HepG2 (cell line): ENCODE measurements around the gene SIN3A. TPM values are rescaled to one million over a fixed set of nuclear protein-coding genes. Genes with fewer than 3 reads are reported as not detected.

Source experiments
- ATAC-seq: fragments of 200-7000 bp; cut with Tn5 transposase; 3 replicates; pipeline ENCODE4 v1.9.1; 2020; ENCODE audit warnings: mild to moderate bottlenecking, moderate library complexity
- BruUV-seq: library from RNA; stranded (reverse); fragments of 400-500 nt; replicated peaks from 2 replicates; lab custom pipeline; 2021; lab: Mats Ljungman, UMichigan
- CTCF ChIA-PET: fragments of 300-600 bp; formaldehyde crosslinking; extraction: SDS; loops from one replicate; lab custom pipeline; 2021; ENCODE audit warnings: low total read pairs, inconsistent platforms, low intra/inter-chr PET ratio; lab: Yijun Ruan, JAX
- POLR2A ChIA-PET: fragments of 350-600 bp; sonication (Branson Sonifier 250); formaldehyde crosslinking; loops from one replicate; lab custom pipeline; 2020; ENCODE audit warnings: antibody characterized with exemption, inconsistent platforms; lab: Yijun Ruan, JAX
- DNase-seq: peaks from one replicate; pipeline ENCODE4 v3.0.0-alpha.2; 2015; ENCODE audit warnings: low spot score
- FAIRE-seq: peaks from 3 replicates; lab custom pipeline; 2011; peaks lifted over from hg19 to GRCh38; lab: Jason Lieb, UNC
- H2AFZ ChIP-seq: one replicate; pipeline ENCODE4 v1.6.1; 2011; ENCODE audit warnings: low read length, inconsistent platforms
- H3K27ac ChIP-seq: fragments of 300-600 bp; 3 replicates; pipeline ENCODE4 v1.8.0; 2011; ENCODE audit warnings: mixed run types, mild to moderate bottlenecking, mixed read lengths, low read length, inconsistent platforms; ENCODE audit not compliant: insufficient read depth; ENCODE audit errors: extremely low read length
- H3K27me3 ChIP-seq, 2 experiments: fragments of 200-600 bp in 1 of 2; 2 replicates in 1 of 2; 3 replicates in 1 of 2; pipeline versions ENCODE4 v1.6.0 to v1.8.0; 2011; ENCODE audit warnings: low read length in 2 of 2, mild to moderate bottlenecking in 2 of 2, moderate library complexity in 2 of 2, inconsistent platforms in 1 of 2; ENCODE audit not compliant: insufficient read depth in 2 of 2, control insufficient read depth in 1 of 2
- H3K36me3 ChIP-seq, 2 experiments: fragments of 200-600 bp in 1 of 2; replicated peaks in 1 of 2; 2 replicates in 1 of 2; 3 replicates in 1 of 2; pipeline versions ENCODE4 v1.5.1 to v1.8.0; 2011; ENCODE audit warnings: low read length in 2 of 2, inconsistent platforms in 1 of 2; ENCODE audit not compliant: insufficient read depth in 2 of 2, control insufficient read depth in 1 of 2
- H3K4me1 ChIP-seq: 2 replicates; pipeline ENCODE4 v1.5.1; 2012; ENCODE audit warnings: low read length, inconsistent platforms; ENCODE audit not compliant: insufficient read depth
- H3K4me2 ChIP-seq: 2 replicates; pipeline ENCODE4 v1.6.0; 2011; ENCODE audit warnings: low read depth, low read length, inconsistent platforms
- H3K4me3 ChIP-seq, 3 experiments: fragments of 200-600 bp in 1 of 3; sonication (generic), shearing (Covaris generic) in 1 of 3; replicated peaks in 1 of 3; 2 replicates each; pipeline ENCODE4 v1.5.1; 2011 to 2016; ENCODE audit warnings: low read length in 3 of 3, inconsistent platforms in 2 of 3, low read depth in 2 of 3, mild to moderate bottlenecking in 2 of 3, control low read depth in 1 of 3, mixed read lengths in 1 of 3; ENCODE audit not compliant: insufficient read depth in 1 of 3
- H3K79me2 ChIP-seq: one replicate; pipeline ENCODE4 v1.6.1; 2011; ENCODE audit warnings: low read length, inconsistent platforms; ENCODE audit not compliant: insufficient read depth
- H3K9ac ChIP-seq: 2 replicates; pipeline ENCODE4 v1.6.0; 2011; ENCODE audit warnings: mild to moderate bottlenecking, low read depth, low read length, inconsistent platforms; ENCODE audit not compliant: insufficient read depth
- H3K9me3 ChIP-seq: 2 replicates; pipeline ENCODE4 v1.5.1; 2012; ENCODE audit warnings: mild to moderate bottlenecking, low read length
- H4K20me1 ChIP-seq: 2 replicates; pipeline ENCODE4 v1.6.0; 2011; ENCODE audit warnings: inconsistent platforms, mild to moderate bottlenecking, low read length, moderate library complexity; ENCODE audit not compliant: insufficient read depth
- ATRX ChIP-seq: sonication (generic); formaldehyde crosslinking; IDR thresholded peaks from 2 replicates; pipeline ENCODE4 v1.4.0; 2020; ENCODE audit warnings: missing genetic modification reagents, borderline replicate concordance
- CCDC6 ChIP-seq: sonication (generic); formaldehyde crosslinking; IDR thresholded peaks from 2 replicates; pipeline ENCODE4 v1.8.1; 2022; ENCODE audit warnings: mild to moderate bottlenecking, missing genetic modification reagents, moderate library complexity
- DMAP1 ChIP-seq: IDR thresholded peaks from 2 replicates; pipeline ENCODE4 v1.6.1; 2016
- FOXJ3 ChIP-seq: sonication (generic); formaldehyde crosslinking; IDR thresholded peaks from 2 replicates; pipeline ENCODE4 v1.4.0; 2020; ENCODE audit warnings: missing genetic modification reagents, mild to moderate bottlenecking, borderline replicate concordance
- HMGXB4 ChIP-seq, 2 experiments: sonication (generic) in 1 of 2; formaldehyde crosslinking in 1 of 2; IDR thresholded peaks; 2 replicates each; pipeline versions ENCODE4 v1.4.0 to v1.6.1; 2018 to 2020; ENCODE audit warnings: missing genetic modification reagents in 2 of 2, borderline replicate concordance in 1 of 2, low read depth in 1 of 2, mild to moderate bottlenecking in 1 of 2, missing biosample characterization in 1 of 2
- MED1 ChIP-seq: sonication (generic); formaldehyde crosslinking; IDR thresholded peaks from 2 replicates; pipeline ENCODE4 v1.4.0; 2020; ENCODE audit warnings: missing genetic modification reagents
- MNT ChIP-seq: fragments of 450-650 bp; IDR thresholded peaks from 2 replicates; pipeline ENCODE4 v1.6.1; 2016
- NR1H2 ChIP-seq: sonication (generic); formaldehyde crosslinking; IDR thresholded peaks from 2 replicates; pipeline ENCODE4 v1.8.1; 2022; ENCODE audit warnings: low read depth, missing genetic modification reagents, borderline replicate concordance
- PCBP2 ChIP-seq: fragments of 200-400 bp; formaldehyde crosslinking; optimal IDR thresholded peaks from 2 replicates; pipeline ENCODE3; 2018; ENCODE audit warnings: low read length, low read depth; ENCODE audit not compliant: poor library complexity, severe bottlenecking
- PREB ChIP-seq: sonication (generic); formaldehyde crosslinking; IDR thresholded peaks from 2 replicates; pipeline ENCODE4 v1.4.0; 2020; ENCODE audit warnings: missing genetic modification reagents
- TBP ChIP-seq: sonication (generic); formaldehyde crosslinking; IDR thresholded peaks from 2 replicates; pipeline ENCODE4 v1.5.0; 2020; ENCODE audit warnings: missing genetic modification reagents
- ZBTB33 ChIP-seq: sonication (generic); formaldehyde crosslinking; IDR thresholded peaks from 2 replicates; pipeline ENCODE4 v1.4.0; 2020; ENCODE audit warnings: missing genetic modification reagents
- ZFP90 ChIP-seq: sonication (generic); formaldehyde crosslinking; IDR thresholded peaks from 2 replicates; pipeline ENCODE4 v1.8.0; 2022; ENCODE audit warnings: missing genetic modification reagents, mild to moderate bottlenecking, inconsistent platforms, borderline replicate concordance
- ZNF816 ChIP-seq: sonication (generic); formaldehyde crosslinking; IDR thresholded peaks from 2 replicates; pipeline ENCODE4 v1.8.0; 2022; ENCODE audit warnings: missing genetic modification reagents, mild to moderate bottlenecking, borderline replicate concordance
- WGBS: methylation state at CpG from one replicate; pipeline ENCODE4 v1.1.6; 2017; ENCODE audit warnings: low lambda C conversion rate; 5-methylcytosine and 5-hydroxymethylcytosine counted together
- in situ Hi-C: cut with HindIII; loops from 2 replicates; pipeline ENCODE4 v1.10.0; 2017; ENCODE audit warnings: low pct_unique_long_range_greater_than_20kb; ENCODE audit not compliant: extremely low pct_ligation_motif_present
- intact Hi-C: fragments of 100-400 bp; cut with micrococcal nuclease; formaldehyde crosslinking; loops from one replicate; pipeline ENCODE4 v1.10.0; 2022; ENCODE audit not compliant: unreplicated experiment
- polyA plus RNA-seq, 8 experiments: library from polyadenylated mRNA; depleted of rRNA in 3 of 8; stranded (reverse) in 7 of 8; unstranded in 1 of 8; fragments of >200 nt; fragmentation: Illumina TruSeq in 4 of 8; extraction: Trizol in 4 of 8; gene quantifications; 2 replicates each; pipeline versions ENCODE4 v1.2.1 to v1.2.3, GENCODE V29; 2011 to 2016; ENCODE audit warnings: low read depth in 4 of 8, missing spikeins in 1 of 8, mixed read lengths in 1 of 8; ENCODE audit not compliant: insufficient read depth in 1 of 8
- total RNA-seq, 5 experiments: library from RNA; depleted of rRNA; stranded (reverse); fragments of >200 nt; fragmentation: Illumina TruSeq; extraction: Trizol; gene quantifications; 2 replicates each; pipeline ENCODE4 v1.2.3, GENCODE V29; 2016; ENCODE audit warnings: low read depth in 1 of 5

SIN3A gene
- total and polyA plus RNA-seq, 2 of the 13 experiments (the other 11 are each of a cell fraction or from before 2014, with no cell fraction given): 16.1 to 28.1 TPM

GRCh38 chr15:75453703-75454470, 2.4 kb upstream of the SIN3A start:
- H3K9ac ChIP-seq: peak overlapping the region; percentile 90
- 1% methylated on average over 22 of the region's 57 CpGs for WGBS
- in situ Hi-C loops: loop anchor here (5.0 kb wide), 1 partner anchor 87 kb away; the partner anchor contains the start of gene MAN2C1
- peak overlapping the region; percentile 91 to 93 (median 93) for H3K4me3 ChIP-seq
- H3K27me3 ChIP-seq: no peaks in the 10 kb centered on the region; a peak in 1 of 5 replicates
- ChIA-PET CTCF (no interaction called here), POLR2A (interaction anchor here (0.5 to 7.8 kb wide), 15 partner anchors 8 to 450 kb away, joined by 3 to 185 read pairs (median 4); partner anchors contain the start of genes FBXO22, IMP3, MAN2C1 and PTPN9)
- no TSS peak for BruUV-seq
- H2AFZ ChIP-seq: no peak overlapping the region
- H3K4me2 ChIP-seq: peak overlapping the region; percentile 98
- peaks cover 23% of the 10 kb centered on the region for H4K20me1 ChIP-seq
- FAIRE-seq (peak; percentile 95), DNase-seq (peak; percentile 100), ATAC-seq (peak; percentile 38)
- no peaks in the 10 kb centered on the region for H3K36me3 ChIP-seq
- peak overlapping the region; percentile 94 for H3K27ac ChIP-seq
- H3K79me2 ChIP-seq: peaks cover 24% of the 10 kb centered on the region
- H3K9me3 ChIP-seq: no peaks in the 10 kb centered on the region
- intact Hi-C loops: loop anchor here (5.0 kb wide), 2 partner anchors 87 to 173 kb away; partner anchors contain the start of genes MAN2C1 and SNUPN
- H3K4me1 ChIP-seq: peaks cover 37% of the 10 kb centered on the region
- TF ChIP-seq PCBP2: no peak
- TF ChIP-seq TBP (CRISPR knock-in tag): no peak
- peak; percentile 50 to 83; a peak in 3 of 4 replicates for TF ChIP-seq HMGXB4 (CRISPR knock-in tag; IDR thresholded peaks at IDR 0.05; ENCODE audit: borderline replicate concordance in 1 of 2, low read depth in 1 of 2)
- peak; percentile 32; the same call in 1 of the 2 replicates for TF ChIP-seq FOXJ3
- TF ChIP-seq MNT: peak; percentile 46
- TF ChIP-seq MED1 (CRISPR knock-in tag): 0 out of 2 replicates have a peak, but pooled peaks have one; percentile 6
- TF ChIP-seq ZBTB33: no peak
- no peak; the same call in 1 of the 2 replicates for TF ChIP-seq ZFP90
- peak; percentile 91 for TF ChIP-seq DMAP1
- no peak for TF ChIP-seq NR1H2 (CRISPR knock-in tag)
- peak; percentile 12; the same call in 1 of the 2 replicates for TF ChIP-seq CCDC6 (CRISPR knock-in tag)
- TF ChIP-seq ZNF816 (CRISPR knock-in tag): no peak
- no peak for TF ChIP-seq PREB (CRISPR knock-in tag)
- TF ChIP-seq ATRX: no peak
